ENCODE data around the gene ACOT11.

GRCh38 chr1:54658164-54658913 lies 110.3 kb downstream of the ACOT11 start:
- no peak for TF ChIP-seq CTCF (conservative IDR thresholded peaks at IDR 0.05; ENCODE audit: low read depth, low read length)
- no peak for TF ChIP-seq NFE2L2 (IDR thresholded peaks at IDR 0.05; ENCODE audit: low read depth, low read length)
- no peak for TF ChIP-seq RAD21 (IDR thresholded peaks at IDR 0.05; ENCODE audit: low read length)
- no peak for TF ChIP-seq RCOR1 (IDR thresholded peaks at IDR 0.05; ENCODE audit: insufficient replicate concordance, low read length)
- no peak for TF ChIP-seq POLR2A (IDR thresholded peaks at IDR 0.05; ENCODE audit: low read depth, low read length)
